OCI-LY1 (cell line): Measurements from ENCODE around the gene BMP6.

Experiments used
- H2AFZ ChIP-seq: fragments of 200-600 bp; sonication (generic), shearing (Covaris generic); 2 replicates; pipeline ENCODE4 v1.6.0; 2014; ENCODE audit warnings: antibody characterized with exemption, mild to moderate bottlenecking, low read length
- H3F3A ChIP-seq: fragments of 200-600 bp; sonication (generic), shearing (Covaris generic); 2 replicates; pipeline ENCODE4 v1.6.0; 2014; ENCODE audit warnings: mild to moderate bottlenecking, antibody characterized with exemption, low read length, moderate library complexity; ENCODE audit not compliant: insufficient read depth
- H3K27ac ChIP-seq: fragments of 200-600 bp; sonication (generic); 2 replicates; pipeline ENCODE4 v1.5.1; 2014; ENCODE audit warnings: low read length, mixed run types, mild to moderate bottlenecking, low read depth; ENCODE audit not compliant: poor library complexity, severe bottlenecking
- H3K27me3 ChIP-seq: fragments of 200-600 bp; sonication (generic); 2 replicates; pipeline ENCODE4 v1.6.0; 2014; ENCODE audit warnings: antibody characterized with exemption, mild to moderate bottlenecking, low read length, moderate library complexity; ENCODE audit not compliant: insufficient read depth
- H3K36me3 ChIP-seq: fragments of 200-600 bp; sonication (generic); 2 replicates; pipeline ENCODE4 v1.6.1; 2014; ENCODE audit warnings: mild to moderate bottlenecking, antibody characterized with exemption, low read length, moderate library complexity, mixed read lengths; ENCODE audit not compliant: insufficient read depth
- H3K4me1 ChIP-seq: fragments of 200-600 bp; sonication (generic); 2 replicates; pipeline ENCODE4 v1.5.1; 2014; ENCODE audit warnings: mild to moderate bottlenecking, low read length, moderate library complexity; ENCODE audit not compliant: insufficient read depth, severe bottlenecking
- H3K4me2 ChIP-seq: fragments of 200-600 bp; sonication (generic), shearing (Covaris generic); 2 replicates; pipeline ENCODE4 v1.6.1; 2014; ENCODE audit warnings: low read length
- H3K4me3 ChIP-seq: fragments of 200-600 bp; sonication (generic); 2 replicates; pipeline ENCODE4 v1.5.1; 2014; ENCODE audit warnings: low read length, low read depth, mild to moderate bottlenecking, mixed read lengths; ENCODE audit not compliant: poor library complexity, severe bottlenecking
- H3K79me2 ChIP-seq: fragments of 200-600 bp; shearing (Covaris generic); 2 replicates; pipeline ENCODE4 v1.6.1; 2016; ENCODE audit warnings: mixed run types, low read length, mixed read lengths; ENCODE audit not compliant: insufficient read depth
- H3K9ac ChIP-seq: fragments of 200-600 bp; sonication (generic), shearing (Covaris generic); 2 replicates; pipeline ENCODE4 v1.6.1; 2014; ENCODE audit warnings: mild to moderate bottlenecking, low read length, mixed read lengths
- H3K9me2 ChIP-seq: fragments of 200-600 bp; sonication (generic), shearing (Covaris generic); 2 replicates; pipeline ENCODE4 v1.6.1; 2014; ENCODE audit warnings: low read depth, mild to moderate bottlenecking, low read length, mixed read lengths
- H3K9me3 ChIP-seq: fragments of 200-600 bp; shearing (Covaris generic); 2 replicates; pipeline ENCODE4 v1.6.1; 2014; ENCODE audit warnings: low read length, mixed read lengths
- H4K20me1 ChIP-seq: fragments of 200-600 bp; sonication (generic), shearing (Covaris generic); 2 replicates; pipeline ENCODE4 v1.6.0; 2016; ENCODE audit warnings: mild to moderate bottlenecking, low read length; ENCODE audit not compliant: insufficient read depth
- CTCF ChIP-seq: fragments of 200-600 bp; sonication (generic), shearing (Covaris generic); IDR thresholded peaks from 2 replicates; pipeline ENCODE4 v1.5.1; 2017; ENCODE audit warnings: mild to moderate bottlenecking, antibody characterized with exemption, low read length, moderate library complexity, mixed read lengths
- EZH2 ChIP-seq: fragments of 200-600 bp; sonication (generic), shearing (Covaris generic); IDR thresholded peaks from 2 replicates; pipeline ENCODE4 v1.8.0; 2017; ENCODE audit warnings: borderline replicate concordance, mixed run types, mild to moderate bottlenecking, antibody characterized with exemption, low read length, moderate library complexity, mixed read lengths

Gene BMP6

GRCh38 chr6:7811441-7811840, 85.5 kb downstream of the BMP6 start:
- H3K27me3 ChIP-seq = no peaks in the 10 kb centered on the region
- H3K4me3 ChIP-seq = no peak overlapping the region
- H3K9me3 ChIP-seq = no peaks in the 10 kb centered on the region
- no peaks in the 10 kb centered on the region for H3K9me2 ChIP-seq
- no peaks in the 10 kb centered on the region for H3K4me1 ChIP-seq
- H3K9ac ChIP-seq = no peak overlapping the region
- no peaks in the 10 kb centered on the region for H3F3A ChIP-seq
- H4K20me1 ChIP-seq = no peaks in the 10 kb centered on the region
- TF ChIP-seq CTCF = no peak
- TF ChIP-seq EZH2 = no peak
- H2AFZ ChIP-seq = no peak overlapping the region
- H3K4me2 ChIP-seq = no peak overlapping the region
- H3K36me3 ChIP-seq = no peaks in the 10 kb centered on the region
- H3K79me2 ChIP-seq = no peaks in the 10 kb centered on the region
- H3K27ac ChIP-seq = no peak overlapping the region

- Histone ChIP-seq H3K9ac (no peak overlapping the region), H3K4me1 (no peaks in the 10 kb centered on the region), H4K20me1 (no peaks in the 10 kb centered on the region), H3K9me3 (no peaks in the 10 kb centered on the region), H3F3A (no peaks in the 10 kb centered on the region), H3K27me3 (no peaks in the 10 kb centered on the region), H3K79me2 (no peaks in the 10 kb centered on the region), H3K4me2 (no peak overlapping the region), H2AFZ (no peak overlapping the region), H3K27ac (no peak overlapping the region), H3K36me3 (no peaks in the 10 kb centered on the region), H3K4me3 (no peak overlapping the region), H3K9me2 (no peaks in the 10 kb centered on the region)
- no peak for TF ChIP-seq CTCF
- no peak for TF ChIP-seq EZH2
Measured at GRCh38 chr6:7812623-7813022, 86.7 kb downstream of the BMP6 start.

- Histone ChIP-seq H3K4me3 (no peak overlapping the region), H3K27me3 (no peaks in the 10 kb centered on the region), H3K9me2 (no peaks in the 10 kb centered on the region), H3K4me1 (no peaks in the 10 kb centered on the region), H3K36me3 (no peaks in the 10 kb centered on the region), H3K27ac (no peak overlapping the region), H3K4me2 (no peak overlapping the region), H4K20me1 (no peaks in the 10 kb centered on the region), H2AFZ (no peak overlapping the region), H3K79me2 (no peaks in the 10 kb centered on the region), H3F3A (no peaks in the 10 kb centered on the region), H3K9me3 (no peaks in the 10 kb centered on the region), H3K9ac (no peak overlapping the region)
- no peak for TF ChIP-seq CTCF
- no peak for TF ChIP-seq EZH2
Measured at GRCh38 chr6:7813193-7813592, 87.3 kb downstream of the BMP6 start.
